Left ventricle myocardium inferior (tissue), 1 donor: Measurements from ENCODE around the gene ANO7. TPM values are rescaled to one million over a fixed set of nuclear protein-coding genes. Genes with fewer than 3 reads are reported as not detected.

ENCODE experiments used
- DNase-seq: peaks from one replicate; pipeline ENCODE4 v3.0.0-alpha.2; 2020
- H3K27ac ChIP-seq: fragments of 200-600 bp; replicated peaks from 2 replicates; pipeline ENCODE4 v1.8.0; 2021
- H3K27me3 ChIP-seq: fragments of 200-600 bp; 2 replicates; pipeline ENCODE4 v1.8.0; 2021; ENCODE audit warnings: low read depth
- H3K36me3 ChIP-seq: fragments of 200-600 bp; 2 replicates; pipeline ENCODE4 v1.8.0; 2021
- H3K4me1 ChIP-seq: fragments of 200-600 bp; 2 replicates; pipeline ENCODE4 v1.8.0; 2021
- H3K4me3 ChIP-seq: fragments of 200-600 bp; 2 replicates; pipeline ENCODE4 v1.8.0; 2021; ENCODE audit warnings: mild to moderate bottlenecking, moderate library complexity
- H3K9me3 ChIP-seq: fragments of 200-600 bp; replicated peaks from 2 replicates; pipeline ENCODE4 v1.8.0; 2021
- CTCF ChIP-seq: fragments of 200-600 bp; IDR thresholded peaks from 2 replicates; pipeline ENCODE4 v1.8.0; 2021; ENCODE audit warnings: antibody characterized with exemption, mild to moderate bottlenecking, borderline replicate concordance
- intact Hi-C: fragments of 100-400 bp; cut with micrococcal nuclease; formaldehyde crosslinking; loops from one replicate; pipeline ENCODE4 v1.11.0; 2022
- total RNA-seq: library from RNA; stranded (reverse); fragmentation: NEBNext Ultra II Directional; extraction: Animal tissue kit (Norgen Biotek cat#: 25700); gene quantifications from one replicate; pipeline ENCODE4 v1.2.1, GENCODE V29; 2021
- donor health status: DM: no; HTN: yes; CAD: no; lungs with severe emphysema.

The ANO7 gene
- total RNA-seq, 1 donor from 2014 or later = 0.80 TPM

DNA sequence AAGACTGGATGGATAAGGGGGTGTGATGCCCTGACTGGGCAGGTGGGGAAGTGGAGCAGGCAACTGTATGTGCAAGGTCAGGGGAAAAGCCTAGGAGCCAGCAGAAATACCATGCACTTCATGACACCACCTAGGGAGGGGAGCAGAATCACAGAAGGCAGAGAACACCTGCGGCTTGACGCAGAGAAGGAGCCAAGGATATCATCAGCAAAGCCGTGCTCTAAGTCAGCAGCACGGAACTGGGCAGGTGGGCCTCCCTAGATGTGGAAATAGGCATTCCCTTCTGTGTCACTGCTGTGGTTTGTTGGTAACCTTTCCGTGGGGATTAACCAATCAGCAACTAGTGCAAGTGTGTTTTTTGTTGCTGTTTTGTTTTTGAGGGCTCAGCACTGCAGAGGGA, 85.7 kb downstream of the ANO7 start:
- peak overlapping the region; percentile 95 for H3K27ac ChIP-seq
- intact Hi-C loops = no loop called here
- TF ChIP-seq CTCF = no peak
- no peak for DNase-seq
- H3K4me1 ChIP-seq = peaks cover 48% of the 10 kb centered on the region
- H3K36me3 ChIP-seq = no peaks in the 10 kb centered on the region
- H3K9me3 ChIP-seq = peaks cover 9% of the 10 kb centered on the region
- H3K27me3 ChIP-seq = no peaks in the 10 kb centered on the region
- H3K4me3 ChIP-seq = no peak overlapping the region

Other genes with a start within 250 kb of the ANO7 start
- gene SNED1, start 190.1 kb upstream of the ANO7 start, total RNA-seq = 6.1 TPM
- 19.5 TPM for gene MTERF4, start 86.4 kb upstream of the ANO7 start, total RNA-seq
- 3.4 TPM for gene PASK, start 39.2 kb upstream of the ANO7 start, total RNA-seq
- 61.5 TPM for gene PPP1R7, start 38.2 kb upstream of the ANO7 start, total RNA-seq
- gene HDLBP, start 127.0 kb downstream of the ANO7 start, total RNA-seq = 365 TPM
- gene SEPTIN2, start 127.2 kb downstream of the ANO7 start, total RNA-seq = 187 TPM
- 16.5 TPM for gene FARP2, start 167.6 kb downstream of the ANO7 start, total RNA-seq